K562 (cell line): Measurements from ENCODE around the gene APOC1. TPM values are rescaled to one million over a fixed set of nuclear protein-coding genes. Genes with fewer than 3 reads are reported as not detected.

Experiments
- BACH1 ChIP-seq: fragments of 200-800 bp; sonication (Bioruptor generic); IDR thresholded peaks from 2 replicates; pipeline ENCODE4 v1.6.1; 2016; ENCODE audit warnings: missing genetic modification characterization, missing compliant biosample characterization
- CBX5 ChIP-seq: IDR thresholded peaks from 2 replicates; pipeline ENCODE4 v1.6.1; 2014; ENCODE audit warnings: low read depth, borderline replicate concordance
- MTA1 ChIP-seq: fragments of 450-650 bp; IDR thresholded peaks from 2 replicates; pipeline ENCODE4 v1.6.1; 2017; ENCODE audit warnings: borderline replicate concordance
- SMC3 ChIP-seq: conservative IDR thresholded peaks from 2 replicates; pipeline ENCODE4 v1.6.1; 2011; ENCODE audit warnings: low read depth, low read length, improper control_type of control experiment; ENCODE audit not compliant: insufficient read depth
- STAT5B ChIP-seq: fragments of 250-450 bp; sonication (Bioruptor Pico); IDR thresholded peaks from 2 replicates; pipeline ENCODE4 v1.8.0; 2021; ENCODE audit warnings: mild to moderate bottlenecking, inconsistent platforms
- TAF7 ChIP-seq: fragments of 450-650 bp; IDR thresholded peaks from 2 replicates; pipeline ENCODE4 v1.6.1; 2016; ENCODE audit warnings: missing genetic modification characterization, missing compliant biosample characterization
- TFAM ChIP-seq: fragments of 250-450 bp; sonication (Bioruptor Pico); conservative IDR thresholded peaks from 2 replicates; pipeline ENCODE4 v1.5.0; 2021; ENCODE audit warnings: mild to moderate bottlenecking, moderate library complexity
- U2AF1 ChIP-seq: fragments of 200-400 bp; formaldehyde crosslinking; optimal IDR thresholded peaks from 2 replicates; pipeline ENCODE3; 2017; ENCODE audit warnings: mild to moderate bottlenecking, low read depth, low read length, moderate library complexity
- ZKSCAN3 ChIP-seq: fragments of 250-450 bp; sonication (Bioruptor Pico); IDR thresholded peaks from 2 replicates; pipeline ENCODE4 v1.4.0; 2020
- ZNF583 ChIP-seq: fragments of 250-450 bp; sonication (Bioruptor Pico); IDR thresholded peaks from 2 replicates; pipeline ENCODE4 v1.4.0; 2020
- ZNF75A ChIP-seq: fragments of 450-650 bp; formaldehyde crosslinking; IDR thresholded peaks from 2 replicates; pipeline ENCODE4 v1.4.0; 2020; ENCODE audit warnings: mild to moderate bottlenecking
- polyA plus RNA-seq, 8 experiments: library from polyadenylated mRNA; depleted of rRNA in 4 of 8; stranded (reverse) in 5 of 8; unstranded in 3 of 8; fragments of >200 nt; fragmentation: Nextera tagmentation in 2 of 8; fragmentation: Illumina TruSeq in 1 of 8; extraction: Ambion mirVana in 2 of 8; extraction: Trizol in 1 of 8; gene quantifications; 2 replicates each; pipeline versions ENCODE4 v1.2.1 to v1.2.3, GENCODE V29; 2011 to 2014; ENCODE audit warnings: inconsistent platforms in 1 of 8, missing spikeins in 1 of 8
- total RNA-seq, 7 experiments: library from RNA; depleted of rRNA in 6 of 7; stranded (reverse); fragments of >200 nt in 6 of 7; fragmentation: Illumina TruSeq in 2 of 7; extraction: Trizol in 2 of 7; gene quantifications; 2 replicates each; pipeline versions ENCODE4 v1.2.1 to v1.2.3, GENCODE V29; 2011 to 2021; ENCODE audit warnings: low replicate concordance in 1 of 7
- TF ChIP-seq, protein P1 (sequence below): fragments of 200-600 bp; sonication (generic); IDR thresholded peaks from one replicate; pipeline ENCODE4 v1.6.1; 2012; ENCODE audit warnings: mild to moderate bottlenecking, low read depth, low read length, inconsistent platforms
- TF ChIP-seq, protein P2 (sequence below): sonication (generic); formaldehyde crosslinking; IDR thresholded peaks from 2 replicates; pipeline ENCODE4 v1.8.0; 2022; ENCODE audit warnings: mild to moderate bottlenecking, missing genetic modification reagents

Gene APOC1
- total and polyA plus RNA-seq, 9 of the 15 experiments (the other 6 are each of a cell fraction or from before 2014, with no cell fraction given): 115 to 408 (median 220) TPM

- TF ChIP-seq, protein P1, sequence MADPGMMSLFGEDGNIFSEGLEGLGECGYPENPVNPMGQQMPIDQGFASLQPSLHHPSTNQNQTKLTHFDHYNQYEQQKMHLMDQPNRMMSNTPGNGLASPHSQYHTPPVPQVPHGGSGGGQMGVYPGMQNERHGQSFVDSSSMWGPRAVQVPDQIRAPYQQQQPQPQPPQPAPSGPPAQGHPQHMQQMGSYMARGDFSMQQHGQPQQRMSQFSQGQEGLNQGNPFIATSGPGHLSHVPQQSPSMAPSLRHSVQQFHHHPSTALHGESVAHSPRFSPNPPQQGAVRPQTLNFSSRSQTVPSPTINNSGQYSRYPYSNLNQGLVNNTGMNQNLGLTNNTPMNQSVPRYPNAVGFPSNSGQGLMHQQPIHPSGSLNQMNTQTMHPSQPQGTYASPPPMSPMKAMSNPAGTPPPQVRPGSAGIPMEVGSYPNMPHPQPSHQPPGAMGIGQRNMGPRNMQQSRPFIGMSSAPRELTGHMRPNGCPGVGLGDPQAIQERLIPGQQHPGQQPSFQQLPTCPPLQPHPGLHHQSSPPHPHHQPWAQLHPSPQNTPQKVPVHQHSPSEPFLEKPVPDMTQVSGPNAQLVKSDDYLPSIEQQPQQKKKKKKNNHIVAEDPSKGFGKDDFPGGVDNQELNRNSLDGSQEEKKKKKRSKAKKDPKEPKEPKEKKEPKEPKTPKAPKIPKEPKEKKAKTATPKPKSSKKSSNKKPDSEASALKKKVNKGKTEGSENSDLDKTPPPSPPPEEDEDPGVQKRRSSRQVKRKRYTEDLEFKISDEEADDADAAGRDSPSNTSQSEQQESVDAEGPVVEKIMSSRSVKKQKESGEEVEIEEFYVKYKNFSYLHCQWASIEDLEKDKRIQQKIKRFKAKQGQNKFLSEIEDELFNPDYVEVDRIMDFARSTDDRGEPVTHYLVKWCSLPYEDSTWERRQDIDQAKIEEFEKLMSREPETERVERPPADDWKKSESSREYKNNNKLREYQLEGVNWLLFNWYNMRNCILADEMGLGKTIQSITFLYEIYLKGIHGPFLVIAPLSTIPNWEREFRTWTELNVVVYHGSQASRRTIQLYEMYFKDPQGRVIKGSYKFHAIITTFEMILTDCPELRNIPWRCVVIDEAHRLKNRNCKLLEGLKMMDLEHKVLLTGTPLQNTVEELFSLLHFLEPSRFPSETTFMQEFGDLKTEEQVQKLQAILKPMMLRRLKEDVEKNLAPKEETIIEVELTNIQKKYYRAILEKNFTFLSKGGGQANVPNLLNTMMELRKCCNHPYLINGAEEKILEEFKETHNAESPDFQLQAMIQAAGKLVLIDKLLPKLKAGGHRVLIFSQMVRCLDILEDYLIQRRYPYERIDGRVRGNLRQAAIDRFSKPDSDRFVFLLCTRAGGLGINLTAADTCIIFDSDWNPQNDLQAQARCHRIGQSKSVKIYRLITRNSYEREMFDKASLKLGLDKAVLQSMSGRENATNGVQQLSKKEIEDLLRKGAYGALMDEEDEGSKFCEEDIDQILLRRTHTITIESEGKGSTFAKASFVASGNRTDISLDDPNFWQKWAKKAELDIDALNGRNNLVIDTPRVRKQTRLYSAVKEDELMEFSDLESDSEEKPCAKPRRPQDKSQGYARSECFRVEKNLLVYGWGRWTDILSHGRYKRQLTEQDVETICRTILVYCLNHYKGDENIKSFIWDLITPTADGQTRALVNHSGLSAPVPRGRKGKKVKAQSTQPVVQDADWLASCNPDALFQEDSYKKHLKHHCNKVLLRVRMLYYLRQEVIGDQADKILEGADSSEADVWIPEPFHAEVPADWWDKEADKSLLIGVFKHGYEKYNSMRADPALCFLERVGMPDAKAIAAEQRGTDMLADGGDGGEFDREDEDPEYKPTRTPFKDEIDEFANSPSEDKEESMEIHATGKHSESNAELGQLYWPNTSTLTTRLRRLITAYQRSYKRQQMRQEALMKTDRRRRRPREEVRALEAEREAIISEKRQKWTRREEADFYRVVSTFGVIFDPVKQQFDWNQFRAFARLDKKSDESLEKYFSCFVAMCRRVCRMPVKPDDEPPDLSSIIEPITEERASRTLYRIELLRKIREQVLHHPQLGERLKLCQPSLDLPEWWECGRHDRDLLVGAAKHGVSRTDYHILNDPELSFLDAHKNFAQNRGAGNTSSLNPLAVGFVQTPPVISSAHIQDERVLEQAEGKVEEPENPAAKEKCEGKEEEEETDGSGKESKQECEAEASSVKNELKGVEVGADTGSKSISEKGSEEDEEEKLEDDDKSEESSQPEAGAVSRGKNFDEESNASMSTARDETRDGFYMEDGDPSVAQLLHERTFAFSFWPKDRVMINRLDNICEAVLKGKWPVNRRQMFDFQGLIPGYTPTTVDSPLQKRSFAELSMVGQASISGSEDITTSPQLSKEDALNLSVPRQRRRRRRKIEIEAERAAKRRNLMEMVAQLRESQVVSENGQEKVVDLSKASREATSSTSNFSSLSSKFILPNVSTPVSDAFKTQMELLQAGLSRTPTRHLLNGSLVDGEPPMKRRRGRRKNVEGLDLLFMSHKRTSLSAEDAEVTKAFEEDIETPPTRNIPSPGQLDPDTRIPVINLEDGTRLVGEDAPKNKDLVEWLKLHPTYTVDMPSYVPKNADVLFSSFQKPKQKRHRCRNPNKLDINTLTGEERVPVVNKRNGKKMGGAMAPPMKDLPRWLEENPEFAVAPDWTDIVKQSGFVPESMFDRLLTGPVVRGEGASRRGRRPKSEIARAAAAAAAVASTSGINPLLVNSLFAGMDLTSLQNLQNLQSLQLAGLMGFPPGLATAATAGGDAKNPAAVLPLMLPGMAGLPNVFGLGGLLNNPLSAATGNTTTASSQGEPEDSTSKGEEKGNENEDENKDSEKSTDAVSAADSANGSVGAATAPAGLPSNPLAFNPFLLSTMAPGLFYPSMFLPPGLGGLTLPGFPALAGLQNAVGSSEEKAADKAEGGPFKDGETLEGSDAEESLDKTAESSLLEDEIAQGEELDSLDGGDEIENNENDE: no peak
- no peak for TF ChIP-seq ZKSCAN3 (CRISPR knock-in tag)
- TF ChIP-seq SMC3: no peak
- TF ChIP-seq, protein P2, sequence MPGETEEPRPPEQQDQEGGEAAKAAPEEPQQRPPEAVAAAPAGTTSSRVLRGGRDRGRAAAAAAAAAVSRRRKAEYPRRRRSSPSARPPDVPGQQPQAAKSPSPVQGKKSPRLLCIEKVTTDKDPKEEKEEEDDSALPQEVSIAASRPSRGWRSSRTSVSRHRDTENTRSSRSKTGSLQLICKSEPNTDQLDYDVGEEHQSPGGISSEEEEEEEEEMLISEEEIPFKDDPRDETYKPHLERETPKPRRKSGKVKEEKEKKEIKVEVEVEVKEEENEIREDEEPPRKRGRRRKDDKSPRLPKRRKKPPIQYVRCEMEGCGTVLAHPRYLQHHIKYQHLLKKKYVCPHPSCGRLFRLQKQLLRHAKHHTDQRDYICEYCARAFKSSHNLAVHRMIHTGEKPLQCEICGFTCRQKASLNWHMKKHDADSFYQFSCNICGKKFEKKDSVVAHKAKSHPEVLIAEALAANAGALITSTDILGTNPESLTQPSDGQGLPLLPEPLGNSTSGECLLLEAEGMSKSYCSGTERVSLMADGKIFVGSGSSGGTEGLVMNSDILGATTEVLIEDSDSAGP (CRISPR knock-in tag): peak; percentile 51; the same call in 1 of the 2 replicates
- no peak for TF ChIP-seq STAT5B (CRISPR knock-in tag)
- TF ChIP-seq ZNF583 (CRISPR knock-in tag): no peak
- no peak; the same call in 1 of the 2 replicates for TF ChIP-seq MTA1
- no peak for TF ChIP-seq CBX5
- TF ChIP-seq ZNF75A (CRISPR knock-in tag): no peak
- TF ChIP-seq BACH1 (tag): no peak
- TF ChIP-seq U2AF1: no peak
- TF ChIP-seq TFAM (CRISPR knock-in tag): no peak
- TF ChIP-seq TAF7 (tag): no peak; the same call in 1 of the 2 replicates
These were observed 40.5 kb downstream of the APOC1 start, which contains the start of gene CLPTM1 (continued) for GRCh38 chr19:44954649-44955504.
